ENCODE data around the gene ZNF768. TPM values are rescaled to one million over a fixed set of nuclear protein-coding genes. Genes with fewer than 3 reads are reported as not detected.

Gene ZNF768
- total and polyA plus RNA-seq, 2 of the 13 experiments (the other 11 are each of a cell fraction or from before 2014, with no cell fraction given) = 26.7 to 34.4 TPM

DNA sequence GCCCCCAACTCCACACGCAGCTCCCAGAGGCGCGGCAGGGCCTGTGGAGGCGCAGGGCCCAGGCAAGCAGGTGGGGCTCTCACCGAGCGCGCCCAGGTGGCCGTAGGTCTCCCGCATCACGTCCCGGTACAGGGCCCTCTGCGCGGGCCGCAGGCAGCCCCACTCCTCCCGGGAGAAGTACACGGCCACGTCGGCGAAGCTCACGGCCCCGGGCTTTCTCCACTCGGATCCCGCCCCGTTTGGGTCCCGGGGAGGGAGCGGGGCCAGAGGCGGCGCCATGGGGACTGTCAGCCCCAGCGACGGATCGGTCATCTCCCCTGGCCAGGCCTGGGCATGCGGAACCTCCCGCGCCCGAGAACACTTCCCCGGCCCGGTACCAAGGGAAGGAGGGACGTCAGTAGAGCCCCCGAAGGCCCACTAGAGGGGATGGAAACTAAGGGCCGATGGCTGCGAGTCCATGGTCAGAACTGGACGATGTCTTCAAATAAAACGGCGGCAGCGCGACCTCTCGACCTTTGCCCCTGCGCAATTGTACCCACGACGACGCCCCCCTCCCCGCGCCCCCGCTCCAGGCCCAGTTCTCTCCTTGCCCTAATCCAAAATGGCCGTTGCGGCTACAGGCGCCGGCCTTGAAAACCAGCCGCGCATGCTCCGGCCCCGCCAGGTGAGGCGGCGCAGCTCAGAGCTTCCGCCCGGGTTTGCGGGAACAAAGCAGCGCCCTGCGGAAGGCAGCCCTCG, 8.2 kb upstream of the ZNF768 start, which contains the start of gene ZNF747 (continued):
- TF ChIP-seq ZNF670 (CRISPR knock-in tag; IDR thresholded peaks at IDR 0.05; ENCODE audit: borderline replicate concordance) (no peak), ZNF772 (CRISPR knock-in tag; IDR thresholded peaks at IDR 0.05) (peak; percentile 97), ZNF124 (CRISPR knock-in tag; IDR thresholded peaks at IDR 0.05) (peak; percentile 90), MLX (CRISPR knock-in tag; IDR thresholded peaks at IDR 0.05) (0 out of 2 replicates have a peak, but pooled peaks have one; percentile 41), ZNF816 (CRISPR knock-in tag; IDR thresholded peaks at IDR 0.05; ENCODE audit: borderline replicate concordance) (no peak; the same call in 1 of the 2 replicates), SIN3B (IDR thresholded peaks at IDR 0.05; ENCODE audit: low read length) (peak; percentile 48), ZNF441 (CRISPR knock-in tag; IDR thresholded peaks at IDR 0.05; ENCODE audit: borderline replicate concordance) (no peak; the same call in none of the 2 replicates), NFRKB (IDR thresholded peaks at IDR 0.05) (no peak), ZNF34 (CRISPR knock-in tag; IDR thresholded peaks at IDR 0.05; ENCODE audit: borderline replicate concordance) (no peak), ATRX (CRISPR knock-in tag; IDR thresholded peaks at IDR 0.05; ENCODE audit: borderline replicate concordance) (no peak), FOXM1 (CRISPR knock-in tag; IDR thresholded peaks at IDR 0.05) (no peak), HMGA1 (CRISPR knock-in tag; conservative IDR thresholded peaks at IDR 0.05) (no peak), PREB (CRISPR knock-in tag; IDR thresholded peaks at IDR 0.05) (no peak), SP2 (CRISPR knock-in tag; IDR thresholded peaks at IDR 0.05) (peak; percentile 58), HNF1B (CRISPR knock-in tag; IDR thresholded peaks at IDR 0.05) (peak; percentile 77), CBFB (CRISPR knock-in tag; IDR thresholded peaks at IDR 0.05) (peak; percentile 82), SP5 (CRISPR knock-in tag; IDR thresholded peaks at IDR 0.05; ENCODE audit: borderline replicate concordance, low read depth) (peak; percentile 55; the same call in 1 of the 2 replicates), TEF (CRISPR knock-in tag; IDR thresholded peaks at IDR 0.05) (peak; percentile 63), NFE2L2 (IDR thresholded peaks at IDR 0.05; ENCODE audit: low read length) (no peak)
- TF ChIP-seq, protein P1, sequence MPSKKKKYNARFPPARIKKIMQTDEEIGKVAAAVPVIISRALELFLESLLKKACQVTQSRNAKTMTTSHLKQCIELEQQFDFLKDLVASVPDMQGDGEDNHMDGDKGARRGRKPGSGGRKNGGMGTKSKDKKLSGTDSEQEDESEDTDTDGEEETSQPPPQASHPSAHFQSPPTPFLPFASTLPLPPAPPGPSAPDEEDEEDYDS (CRISPR knock-in tag; IDR thresholded peaks at IDR 0.05) = peak; percentile 81
- TF ChIP-seq, protein P2, sequence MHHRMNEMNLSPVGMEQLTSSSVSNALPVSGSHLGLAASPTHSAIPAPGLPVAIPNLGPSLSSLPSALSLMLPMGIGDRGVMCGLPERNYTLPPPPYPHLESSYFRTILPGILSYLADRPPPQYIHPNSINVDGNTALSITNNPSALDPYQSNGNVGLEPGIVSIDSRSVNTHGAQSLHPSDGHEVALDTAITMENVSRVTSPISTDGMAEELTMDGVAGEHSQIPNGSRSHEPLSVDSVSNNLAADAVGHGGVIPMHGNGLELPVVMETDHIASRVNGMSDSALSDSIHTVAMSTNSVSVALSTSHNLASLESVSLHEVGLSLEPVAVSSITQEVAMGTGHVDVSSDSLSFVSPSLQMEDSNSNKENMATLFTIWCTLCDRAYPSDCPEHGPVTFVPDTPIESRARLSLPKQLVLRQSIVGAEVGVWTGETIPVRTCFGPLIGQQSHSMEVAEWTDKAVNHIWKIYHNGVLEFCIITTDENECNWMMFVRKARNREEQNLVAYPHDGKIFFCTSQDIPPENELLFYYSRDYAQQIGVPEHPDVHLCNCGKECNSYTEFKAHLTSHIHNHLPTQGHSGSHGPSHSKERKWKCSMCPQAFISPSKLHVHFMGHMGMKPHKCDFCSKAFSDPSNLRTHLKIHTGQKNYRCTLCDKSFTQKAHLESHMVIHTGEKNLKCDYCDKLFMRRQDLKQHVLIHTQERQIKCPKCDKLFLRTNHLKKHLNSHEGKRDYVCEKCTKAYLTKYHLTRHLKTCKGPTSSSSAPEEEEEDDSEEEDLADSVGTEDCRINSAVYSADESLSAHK (CRISPR knock-in tag; IDR thresholded peaks at IDR 0.05; ENCODE audit: borderline replicate concordance) = 0 out of 2 replicates have a peak, but pooled peaks have one; percentile 15
- TF ChIP-seq, protein P3, sequence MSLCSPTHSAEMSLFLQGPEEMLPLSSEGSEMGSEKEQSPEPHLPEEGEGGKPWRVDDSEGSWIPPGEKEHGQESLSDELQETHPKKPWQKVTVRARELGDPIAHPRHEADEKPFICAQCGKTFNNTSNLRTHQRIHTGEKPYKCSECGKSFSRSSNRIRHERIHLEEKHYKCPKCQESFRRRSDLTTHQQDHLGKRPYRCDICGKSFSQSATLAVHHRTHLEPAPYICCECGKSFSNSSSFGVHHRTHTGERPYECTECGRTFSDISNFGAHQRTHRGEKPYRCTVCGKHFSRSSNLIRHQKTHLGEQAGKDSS (CRISPR knock-in tag; IDR thresholded peaks at IDR 0.05; ENCODE audit: borderline replicate concordance, low read depth) = no peak

All from HepG2 (cell line).